NCI-H2227 (cell line): Measurements from ENCODE around the gene MID1.
"Not testable (repeated sequence)": the region's sequence is repeated elsewhere in the genome, so short reads cannot be mapped to it uniquely, and the experiment has no call there.

Experiments
- DNase-seq: peaks from one replicate; lab custom pipeline; 2025; ENCODE audit not compliant: unreplicated experiment; lab: John Stamatoyannopoulos, UW

MID1 gene

GRCh38 chrX:10617186-10617998 lies 3.0 kb downstream of the MID1 start:
- DNase-seq, result no peak

- DNase-seq, result peak; percentile 65
These were observed 4.2 kb downstream of the MID1 start for GRCh38 chrX:10615931-10616774.

GRCh38 chrX:10612215-10612614 lies 8.2 kb downstream of the MID1 start:
- DNase-seq, result no peak

GRCh38 chrX:10611441-10612090 lies 8.8 kb downstream of the MID1 start:
- no peak for DNase-seq

GRCh38 chrX:10608099-10608498 lies 12.3 kb downstream of the MID1 start:
- no peak for DNase-seq

- no peak for DNase-seq
These were observed 13.2 kb downstream of the MID1 start for GRCh38 chrX:10607233-10607632.

- no peak for DNase-seq
These were observed 16.8 kb downstream of the MID1 start for GRCh38 chrX:10603612-10604011.

GRCh38 chrX:10602646-10603045 lies 17.7 kb downstream of the MID1 start:
- DNase-seq, result no peak

GRCh38 chrX:10600479-10600878 lies 19.9 kb downstream of the MID1 start:
- no peak for DNase-seq

- DNase-seq, result no peak
These were observed 21.8 kb downstream of the MID1 start for GRCh38 chrX:10598540-10598939.

GRCh38 chrX:10597871-10598270 lies 22.5 kb downstream of the MID1 start:
- DNase-seq, result peak; percentile 34

GRCh38 chrX:10591363-10592335 lies 28.7 kb downstream of the MID1 start:
- no peak for DNase-seq

GRCh38 chrX:10589787-10590186 lies 30.6 kb downstream of the MID1 start:
- not testable (repeated sequence) for DNase-seq

- DNase-seq, result no peak
These were observed 31.3 kb downstream of the MID1 start for GRCh38 chrX:10589098-10589497.

GRCh38 chrX:10584882-10585281 lies 35.5 kb downstream of the MID1 start:
- not testable (repeated sequence) for DNase-seq

GRCh38 chrX:10582945-10583344 lies 37.4 kb downstream of the MID1 start:
- DNase-seq, result no peak

GRCh38 chrX:10582215-10582733 lies 38.1 kb downstream of the MID1 start:
- no peak for DNase-seq

- DNase-seq, result peak; percentile 15
These were observed 41.0 kb downstream of the MID1 start for GRCh38 chrX:10579112-10580011.

- no peak for DNase-seq
These were observed 41.9 kb downstream of the MID1 start for GRCh38 chrX:10578527-10578926.
